HG02610 (cell line): Measurements from ENCODE around the gene FTCD.

Source experiments
- ATAC-seq: cut with Tn5 transposase; IDR thresholded peaks from one replicate; pipeline ENCODE4 v1.9.1; 2021; ENCODE audit warnings: mild to moderate bottlenecking, moderate library complexity; ENCODE audit not compliant: unreplicated experiment

Gene FTCD

DNA sequence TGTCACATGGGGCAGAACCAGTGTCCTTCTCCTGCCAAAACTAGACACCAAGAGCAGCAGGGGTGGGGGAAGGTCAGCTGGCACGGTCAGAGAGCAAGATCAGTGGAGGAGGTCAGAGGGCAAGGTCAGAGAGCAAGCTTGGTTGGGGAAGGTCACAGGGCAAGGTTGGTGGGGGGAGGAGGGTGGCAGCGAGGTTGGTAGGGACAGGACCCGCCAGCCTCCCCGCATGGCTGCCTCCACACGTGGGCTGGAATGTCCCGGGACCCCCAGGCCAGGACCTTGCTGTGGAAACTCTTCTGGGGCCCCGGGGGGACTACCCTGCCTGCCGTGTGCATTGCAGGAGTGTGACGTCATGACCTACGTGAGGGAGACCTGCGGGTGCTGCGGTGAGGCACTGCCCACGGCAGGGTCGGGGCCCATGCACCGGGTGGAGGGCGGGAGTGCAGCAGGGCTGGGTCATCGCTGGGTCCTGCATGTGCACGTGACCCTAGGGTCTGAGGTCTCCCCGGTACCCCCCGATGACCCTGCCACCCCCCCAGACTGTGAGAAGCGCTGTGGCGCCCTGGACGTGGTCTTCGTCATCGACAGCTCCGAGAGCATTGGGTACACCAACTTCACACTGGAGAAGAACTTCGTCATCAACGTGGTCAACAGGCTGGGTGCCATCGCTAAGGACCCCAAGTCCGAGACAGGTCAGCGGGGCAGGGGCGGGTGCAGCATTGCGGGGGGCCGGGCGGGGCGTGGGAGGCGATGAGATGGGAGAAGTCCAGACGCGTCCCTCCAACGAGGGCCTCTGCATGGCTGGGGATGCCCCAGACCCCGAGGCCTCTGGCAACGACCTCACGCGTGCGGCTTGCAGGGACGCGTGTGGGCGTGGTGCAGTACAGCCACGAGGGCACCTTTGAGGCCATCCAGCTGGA is 30.2 kb downstream of the FTCD start:
- no peak for ATAC-seq

DNA sequence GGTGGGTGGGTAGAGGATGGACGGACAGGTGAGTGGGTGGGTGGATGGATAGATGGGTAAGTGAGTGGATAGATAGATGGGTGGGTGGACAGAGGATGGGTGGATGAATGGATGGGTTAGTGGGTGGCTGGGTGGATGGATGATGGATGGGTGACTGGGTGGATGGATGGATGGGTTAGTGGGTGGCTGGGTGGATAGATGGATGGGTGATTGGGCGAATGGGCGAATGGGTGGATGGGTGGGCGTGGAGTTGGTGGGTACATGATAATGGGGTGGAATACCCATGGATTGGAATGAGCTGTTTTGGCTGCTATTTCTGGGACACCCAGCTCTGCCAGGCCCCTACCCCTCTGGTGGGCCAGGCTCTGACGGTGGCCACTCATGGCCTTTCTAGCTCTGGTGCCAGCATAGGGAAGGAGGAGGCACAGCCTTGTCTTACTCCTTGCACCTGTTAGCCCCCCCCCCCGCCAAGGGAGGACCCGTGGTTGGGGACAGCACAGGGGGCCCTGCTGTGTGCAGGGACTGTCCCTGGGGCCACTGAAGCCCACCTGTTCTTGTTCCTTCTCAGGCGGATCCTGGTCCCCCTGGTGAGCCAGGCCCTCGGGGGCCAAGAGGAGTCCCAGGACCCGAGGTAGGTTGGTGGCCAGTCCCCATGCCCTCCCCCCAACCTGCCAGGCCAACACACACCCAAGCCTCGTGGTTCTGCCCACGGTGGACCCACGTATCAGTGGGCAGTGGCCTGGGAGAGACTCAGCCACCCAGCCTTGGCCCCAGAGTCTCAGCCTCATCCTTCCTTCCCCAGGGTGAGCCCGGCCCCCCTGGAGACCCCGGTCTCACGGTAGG is 31.1 kb downstream of the FTCD start:
- no peak for ATAC-seq

DNA sequence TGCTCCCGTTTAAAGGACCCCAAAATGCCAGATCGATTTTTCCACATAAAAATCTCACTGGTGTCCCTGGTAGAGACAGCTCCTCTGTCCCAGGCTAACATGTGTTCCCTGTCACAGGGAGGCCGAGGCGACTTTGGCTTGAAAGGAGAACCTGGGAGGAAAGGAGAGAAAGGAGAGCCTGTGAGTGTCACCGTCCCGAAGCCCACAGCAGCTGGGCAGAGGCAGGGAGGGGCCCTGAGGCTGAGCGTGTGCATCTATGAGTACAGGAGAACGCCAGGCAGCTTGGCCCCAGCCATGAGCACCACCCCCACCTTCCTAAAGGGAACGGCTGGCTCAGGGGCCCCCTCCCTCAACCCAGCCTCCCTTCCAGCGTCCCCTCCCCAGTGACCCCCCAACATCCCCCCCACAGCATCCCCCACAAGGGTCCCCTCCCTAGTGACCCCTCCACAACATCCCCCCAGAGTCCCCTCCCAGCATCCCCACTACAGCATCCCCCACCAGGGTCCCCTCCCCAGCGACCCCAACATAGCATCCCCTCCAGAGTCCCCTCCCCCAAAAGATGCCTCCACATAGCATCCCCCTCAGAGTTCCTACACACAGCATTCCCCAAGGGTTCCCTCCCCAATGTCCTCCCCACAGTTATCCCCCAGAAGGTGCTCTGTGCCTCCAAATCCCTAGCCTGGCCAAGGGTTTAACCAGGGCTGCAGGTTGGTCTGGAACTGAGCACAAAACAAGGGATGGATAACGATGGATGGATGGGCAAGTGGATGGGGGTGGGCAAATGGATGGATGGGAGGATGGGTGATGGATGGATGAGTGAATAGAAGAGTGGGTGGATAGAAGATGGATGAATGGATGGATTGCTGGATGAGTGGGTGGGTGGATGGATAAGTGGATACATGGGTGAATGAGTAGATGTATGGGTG is 32.4 kb downstream of the FTCD start:
- no peak for ATAC-seq

DNA sequence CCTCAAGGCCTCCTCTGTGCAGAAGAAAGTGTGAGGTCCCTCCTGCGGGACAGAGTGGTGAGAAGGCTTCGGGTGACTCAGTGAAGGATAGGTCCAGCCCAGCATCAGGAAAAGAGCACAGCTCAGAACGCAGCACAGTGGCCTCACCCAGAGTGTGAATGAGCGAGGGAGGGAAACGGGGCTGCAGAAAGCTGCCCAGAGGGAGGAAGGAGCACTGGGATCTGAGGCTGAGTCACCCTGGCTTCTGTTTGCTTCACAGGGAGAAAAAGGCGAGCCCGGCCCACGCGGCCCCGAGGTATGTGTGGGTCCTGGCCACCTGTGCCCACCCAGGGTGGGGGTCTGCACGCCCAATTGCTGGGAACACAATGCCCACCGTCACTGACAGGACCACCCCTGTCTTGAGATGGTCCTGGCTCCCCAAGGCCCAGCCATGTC is 33.1 kb downstream of the FTCD start:
- ATAC-seq = no peak

DNA sequence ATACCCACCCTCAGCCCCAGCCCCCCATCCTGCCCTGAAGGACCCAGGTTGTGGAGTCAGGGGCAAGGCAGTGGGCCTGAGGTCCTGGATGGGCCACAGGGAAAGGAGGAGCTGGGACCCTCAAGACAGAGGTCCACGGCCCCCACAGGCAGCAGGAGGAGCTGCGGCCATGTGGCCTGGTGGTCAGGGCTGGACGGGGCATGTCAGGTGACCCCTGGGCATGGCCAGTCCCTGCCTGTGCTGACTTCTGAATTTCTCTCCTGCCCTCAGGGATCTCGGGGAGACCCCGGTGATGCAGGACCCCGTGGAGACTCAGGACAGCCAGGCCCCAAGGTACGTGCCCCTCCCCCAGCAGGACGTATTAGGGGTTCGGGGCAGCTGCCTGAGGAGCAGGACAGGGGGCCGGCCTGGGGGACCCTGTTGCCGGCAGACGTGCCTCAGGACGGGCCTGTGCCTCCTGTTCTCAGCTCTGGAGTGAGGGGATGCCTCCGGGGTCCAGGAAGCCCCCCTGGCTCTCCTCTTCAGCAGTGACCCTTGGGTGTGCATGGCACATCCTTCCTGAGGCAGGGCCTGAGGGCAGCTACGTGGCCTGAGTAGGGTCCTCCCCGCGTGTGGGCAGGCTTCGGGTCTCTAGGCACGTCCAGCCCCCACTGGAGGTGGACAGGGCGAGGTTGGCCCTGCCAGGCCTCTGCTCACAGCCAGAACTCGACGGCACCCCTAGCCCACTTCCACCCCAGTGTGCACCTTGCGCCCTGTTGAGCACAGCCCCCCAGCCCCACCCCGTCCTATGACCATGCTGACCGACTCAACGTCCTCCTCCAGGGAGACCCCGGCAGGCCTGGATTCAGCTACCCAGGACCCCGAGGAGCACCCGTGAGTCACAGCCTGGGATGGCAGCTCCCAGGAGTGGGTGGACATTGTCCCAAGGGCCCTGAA is 33.8 kb downstream of the FTCD start:
- no peak for ATAC-seq

DNA sequence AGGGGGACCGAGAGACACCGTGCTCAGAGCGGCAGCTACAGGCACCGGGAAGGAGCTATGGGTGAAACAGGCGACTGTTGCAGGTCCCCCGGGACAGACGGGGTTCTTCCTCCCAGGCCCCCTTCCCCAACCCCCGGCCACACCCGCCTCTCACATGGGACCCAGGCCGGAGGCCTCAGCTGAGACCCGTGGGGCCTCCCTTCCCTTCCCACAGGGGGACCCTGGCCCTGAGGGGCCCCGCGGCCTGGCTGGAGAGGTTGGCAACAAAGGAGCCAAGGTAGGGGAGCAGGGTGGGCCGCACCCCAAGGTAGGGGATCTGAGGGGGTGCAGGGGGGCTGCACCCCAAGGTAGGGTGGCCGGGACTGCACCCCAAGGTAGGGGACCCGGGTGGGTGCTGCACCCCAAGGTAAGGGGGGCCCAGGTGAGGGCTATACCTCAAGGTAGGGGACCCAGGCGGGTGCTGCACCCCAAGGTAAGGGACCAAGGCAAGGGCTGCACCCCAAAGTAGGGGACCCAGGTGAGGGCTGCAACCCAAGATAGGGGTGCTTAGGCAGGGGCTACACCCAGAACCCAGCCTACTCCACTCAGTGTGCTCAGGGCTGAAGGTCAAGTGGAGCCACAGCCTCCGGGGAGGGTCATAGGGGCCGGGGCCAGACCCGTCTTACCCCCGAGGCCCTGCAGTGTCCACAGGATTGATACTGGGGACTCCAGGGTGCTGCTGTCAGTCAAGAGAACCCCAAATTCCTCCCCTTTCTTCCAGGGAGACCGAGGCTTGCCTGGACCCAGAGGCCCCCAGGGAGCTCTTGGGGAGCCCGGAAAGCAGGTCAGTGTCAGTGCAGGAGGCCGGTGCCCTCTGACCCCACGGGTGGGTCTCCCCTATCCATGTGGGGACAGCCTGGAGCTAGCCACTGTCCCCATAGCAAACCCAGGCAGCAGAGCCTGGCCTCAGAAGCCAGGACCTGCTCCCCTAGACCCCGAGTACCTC is 34.8 kb downstream of the FTCD start:
- ATAC-seq = no peak

DNA sequence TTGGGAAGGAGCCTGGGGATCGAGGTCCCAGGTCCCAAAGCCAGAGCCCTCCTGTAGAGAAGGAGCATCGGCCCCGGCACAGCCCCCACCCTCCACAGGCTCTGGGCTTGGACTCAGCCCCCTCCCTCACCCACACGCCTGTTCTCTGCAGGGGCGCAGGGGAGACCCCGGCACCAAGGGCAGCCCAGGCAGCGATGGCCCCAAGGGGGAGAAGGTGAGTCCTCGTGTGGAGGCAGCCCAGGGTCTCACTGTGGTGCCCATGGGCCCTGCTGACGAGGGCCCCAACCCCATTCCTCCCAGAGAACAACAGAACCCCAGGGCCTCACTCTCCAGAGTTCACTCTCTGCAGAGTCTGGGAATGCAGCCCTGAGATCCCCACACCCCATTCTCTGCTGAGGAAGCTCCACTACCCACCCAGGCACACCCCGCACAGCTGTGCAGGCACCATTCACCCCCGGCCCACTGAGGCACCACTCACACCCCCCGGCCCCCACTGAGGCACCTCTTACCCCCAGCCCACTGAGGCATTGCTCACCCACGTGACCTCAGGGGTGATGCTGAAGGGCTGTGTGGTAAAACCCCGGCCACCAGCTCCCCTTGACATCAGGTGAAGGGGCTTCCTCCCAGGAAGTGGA is 35.6 kb downstream of the FTCD start:
- no peak for ATAC-seq

DNA sequence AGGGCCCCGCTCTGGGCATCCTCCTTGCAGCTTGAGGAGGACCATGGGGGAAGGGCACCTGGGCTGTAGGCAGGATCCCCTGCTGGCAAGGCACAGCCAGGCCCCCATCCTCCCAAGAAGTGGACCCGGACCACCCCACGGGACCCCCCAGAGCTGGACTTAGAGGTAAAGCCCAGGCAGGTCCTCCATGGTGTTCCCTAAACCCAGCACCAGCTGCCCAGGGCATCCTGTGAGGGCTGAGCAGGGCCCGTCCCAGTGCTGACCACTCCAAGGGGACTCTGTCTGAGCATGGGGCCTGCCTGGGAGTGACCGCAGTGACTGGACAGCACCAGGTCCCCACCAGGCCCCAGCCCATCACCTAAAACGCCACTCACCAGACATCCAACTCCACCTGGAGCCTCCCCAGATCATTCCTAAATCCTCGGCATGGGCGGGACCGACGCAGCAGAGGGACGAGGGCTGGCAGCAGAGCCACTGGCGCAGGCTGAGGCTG is 36.2 kb downstream of the FTCD start:
- no peak for ATAC-seq

DNA sequence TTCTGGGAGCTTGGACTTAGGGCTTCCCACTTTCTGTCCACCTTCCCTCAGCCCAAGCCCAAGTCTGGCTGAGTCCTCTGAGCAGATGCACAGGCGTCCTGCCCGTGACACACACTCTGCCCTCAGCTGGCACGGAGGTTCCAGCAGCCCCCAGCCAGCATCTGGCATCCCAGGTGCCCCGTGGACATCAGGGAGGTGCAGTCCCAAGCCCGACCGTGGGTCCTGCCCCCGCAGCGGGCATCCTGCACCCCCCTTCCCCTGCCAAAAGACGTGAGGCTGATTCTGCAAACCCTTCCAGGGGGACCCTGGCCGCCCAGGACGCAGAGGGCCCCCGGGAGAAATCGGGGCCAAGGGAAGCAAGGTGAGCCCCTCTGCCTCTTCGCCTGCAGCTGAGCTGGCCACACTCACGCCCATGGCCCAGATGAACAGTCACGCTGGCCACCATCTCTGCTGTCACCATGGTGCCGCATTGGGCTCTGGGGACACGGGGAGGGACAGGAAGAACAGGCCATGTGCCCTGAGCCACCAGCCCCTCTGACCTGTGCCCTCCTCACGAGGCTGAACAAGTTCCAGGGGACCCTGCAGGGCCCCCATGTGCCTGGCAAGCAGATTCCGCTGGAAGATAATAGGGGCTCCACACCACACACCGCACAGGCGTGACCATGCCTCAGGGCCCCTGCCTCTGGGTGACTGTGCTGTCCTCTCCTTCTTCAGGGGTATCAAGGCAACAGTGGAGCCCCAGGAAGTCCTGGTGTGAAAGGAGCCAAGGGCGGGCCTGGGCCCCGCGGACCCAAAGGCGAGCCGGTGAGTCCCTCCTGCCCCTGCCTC is 36.8 kb downstream of the FTCD start:
- no peak for ATAC-seq

DNA sequence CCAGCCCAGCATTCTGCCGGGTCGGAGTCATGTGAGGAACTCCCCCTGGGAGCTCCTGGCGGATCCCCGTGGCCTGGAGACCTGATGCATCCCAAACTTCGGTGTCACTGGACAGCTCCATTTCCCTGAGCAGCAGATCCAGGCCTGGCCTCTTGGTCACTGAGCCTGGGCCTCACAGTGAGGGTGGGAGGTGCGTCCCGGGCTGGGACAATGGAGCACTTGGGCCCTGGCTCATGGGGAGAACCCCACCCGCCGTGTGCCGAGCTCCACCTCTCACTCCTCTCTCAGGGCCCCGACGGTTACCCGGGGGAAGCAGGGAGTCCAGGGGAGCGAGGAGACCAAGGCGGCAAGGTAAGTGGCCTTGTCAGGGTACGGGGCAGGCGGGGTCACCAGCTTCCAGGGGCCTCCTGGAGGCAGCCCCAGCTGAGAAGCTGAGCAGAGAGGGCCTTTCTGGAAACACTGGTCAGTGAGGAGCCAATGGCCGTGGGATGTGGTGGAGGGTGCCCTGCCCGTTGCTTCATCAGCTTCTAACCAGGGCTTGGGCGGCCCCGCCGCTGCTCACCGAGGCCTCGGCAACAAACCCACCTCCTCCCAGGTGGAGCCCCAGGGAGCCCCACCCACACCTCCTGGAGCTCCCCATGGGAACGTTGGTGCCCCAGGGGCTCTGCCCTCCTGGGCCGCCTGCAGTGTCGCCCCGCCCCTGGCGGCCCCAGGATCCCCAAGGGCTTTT is 37.6 kb downstream of the FTCD start:
- no peak for ATAC-seq

DNA sequence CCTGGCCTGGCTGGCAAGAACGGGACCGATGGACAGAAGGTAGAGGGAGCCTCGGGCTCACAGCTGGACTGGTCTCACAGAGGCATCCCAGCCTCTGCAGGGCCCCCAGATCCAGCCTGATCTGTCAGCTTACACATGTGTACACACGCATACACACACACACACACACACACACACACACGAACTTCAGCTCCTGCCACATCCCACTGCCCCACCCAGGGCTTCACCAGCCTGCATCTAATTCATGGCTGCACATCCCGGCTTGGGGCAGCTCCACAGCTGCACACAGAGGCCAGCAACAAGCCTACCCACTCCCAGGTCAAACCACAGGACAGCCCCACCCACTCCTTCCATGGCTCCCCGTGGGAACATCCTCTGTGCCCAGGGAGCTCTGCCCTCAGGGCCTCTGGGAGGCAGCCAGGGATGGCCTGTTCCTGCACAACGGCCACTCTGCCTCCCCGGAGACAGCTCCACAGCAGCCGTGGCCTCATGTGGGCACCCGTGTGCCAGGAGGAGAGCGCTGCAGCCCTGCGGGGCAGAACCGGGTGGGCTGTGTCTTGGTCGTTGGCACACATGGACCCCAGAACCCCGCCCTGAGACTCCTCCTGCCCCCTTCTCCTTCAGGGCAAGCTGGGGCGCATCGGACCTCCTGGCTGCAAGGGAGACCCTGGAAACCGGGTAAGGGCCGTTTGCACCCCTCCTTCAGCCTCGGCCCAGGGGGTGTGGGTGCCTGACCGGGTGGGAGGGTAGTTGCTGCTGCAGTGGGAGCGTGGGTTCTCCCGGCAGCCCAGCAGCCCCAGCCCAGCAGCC is 38.4 kb downstream of the FTCD start:
- no peak for ATAC-seq

DNA sequence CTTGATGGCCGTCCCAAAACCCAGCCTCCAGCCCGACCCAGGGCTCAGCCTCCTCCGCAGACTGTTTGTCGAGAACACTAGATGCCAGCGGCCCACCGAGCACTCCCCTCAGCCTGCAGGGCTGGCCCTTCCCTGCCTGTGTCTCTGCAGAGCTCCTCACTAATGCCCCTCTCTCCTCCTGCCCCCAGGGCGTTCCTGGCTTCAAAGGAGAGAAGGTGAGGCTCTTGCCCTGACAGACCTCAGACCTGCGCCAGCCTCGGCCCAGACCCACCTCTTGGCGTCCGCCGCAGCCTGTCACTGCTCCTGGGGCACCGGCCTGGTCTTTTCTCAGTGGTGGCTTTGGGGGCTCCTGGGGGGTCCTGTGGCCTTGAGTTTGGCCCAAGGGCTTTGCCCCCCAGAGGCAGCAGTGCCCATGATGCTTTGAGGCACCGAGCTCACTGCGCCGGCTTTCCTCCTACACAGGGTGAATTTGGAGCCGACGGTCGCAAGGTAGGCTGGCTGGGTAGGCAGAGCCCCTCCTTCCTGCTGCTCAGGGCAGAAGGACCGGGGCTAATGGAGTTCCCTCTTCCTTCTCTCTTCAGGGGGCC is 39.1 kb downstream of the FTCD start:
- ATAC-seq = no peak

DNA sequence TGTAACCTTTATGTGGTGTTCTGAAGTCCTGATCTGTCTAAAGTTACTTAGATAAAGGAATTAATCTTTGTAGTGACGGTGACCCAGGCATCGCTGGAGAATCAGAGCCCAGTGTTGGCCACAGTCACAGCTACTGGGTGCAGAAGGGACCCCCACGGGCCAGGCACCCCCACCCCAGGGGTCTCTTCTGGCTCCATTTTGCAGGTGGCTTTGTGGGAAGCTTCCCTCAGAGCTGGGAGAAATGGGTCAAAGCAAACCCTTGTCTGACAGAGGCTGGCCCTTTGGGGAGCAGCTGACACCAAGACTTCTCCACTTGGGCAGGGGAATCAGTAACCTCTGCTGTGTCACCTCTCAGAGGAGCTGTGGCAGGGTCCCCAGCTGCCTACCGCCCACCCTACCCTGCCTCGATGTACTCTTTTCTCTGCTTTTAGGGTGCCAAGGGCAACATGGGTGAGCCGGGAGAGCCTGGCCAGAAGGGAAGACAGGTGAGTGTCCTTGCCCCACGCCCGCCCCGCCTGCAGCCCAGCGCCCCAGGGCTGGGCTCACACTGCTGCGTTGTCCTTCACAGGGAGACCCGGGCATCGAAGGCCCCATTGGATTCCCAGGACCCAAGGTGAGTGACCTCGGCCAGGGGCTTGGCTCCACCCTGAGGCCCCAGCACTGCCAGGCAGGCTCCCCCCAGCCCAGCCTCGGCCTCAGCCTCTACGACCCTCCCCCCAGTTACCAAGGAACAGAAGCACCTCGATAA is 39.8 kb downstream of the FTCD start:
- ATAC-seq = no peak

DNA sequence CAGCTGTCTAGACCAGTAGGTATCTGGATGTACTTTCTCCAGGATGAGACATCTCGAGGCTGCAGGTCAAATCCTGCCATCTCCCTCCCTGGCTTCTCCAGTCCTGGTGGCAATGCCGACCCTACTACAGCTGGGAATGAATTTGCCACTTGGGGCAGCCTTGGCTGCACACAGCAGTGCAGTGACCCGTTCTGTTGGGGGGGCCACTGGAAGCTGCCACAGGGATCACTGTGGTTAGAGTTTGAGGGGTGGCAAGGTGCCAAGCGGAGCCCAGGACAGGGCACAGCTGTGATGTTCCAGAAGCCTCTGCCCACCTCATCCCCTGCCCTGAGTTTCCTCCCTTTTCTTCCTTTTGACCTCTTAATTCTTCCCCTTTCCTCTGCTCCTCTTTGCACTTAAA is 40.4 kb downstream of the FTCD start:
- no peak for ATAC-seq
